Fibroblast of villous mesenchyme (primary cell): Measurements from ENCODE around the gene TIMP2. TPM values are rescaled to one million over a fixed set of nuclear protein-coding genes. Genes with fewer than 3 reads are reported as not detected.
"Not testable (repeated sequence)": the region's sequence is repeated elsewhere in the genome, so short reads cannot be mapped to it uniquely, and the experiment has no call there.

Experiments
- DNase-seq: peaks from one replicate; pipeline ENCODE4 v3.0.0-alpha.2; 2010; ENCODE audit warnings: low read depth
- H3K4me3 ChIP-seq: 2 replicates; pipeline ENCODE4 v1.5.1; 2011; ENCODE audit warnings: low read depth, mild to moderate bottlenecking, low read length
- CTCF ChIP-seq: IDR thresholded peaks from 2 replicates; pipeline ENCODE4 v1.5.1; 2012; ENCODE audit warnings: low read depth, mild to moderate bottlenecking, low read length; ENCODE audit not compliant: insufficient read depth
- total RNA-seq: library from RNA; depleted of rRNA; stranded (reverse); fragments of >200 nt; gene quantifications from 2 replicates; pipeline ENCODE4 v1.2.3, GENCODE V29; 2012

Gene TIMP2
- total RNA-seq, 1 donor, result 189 TPM

- no peak overlapping the region for H3K4me3 ChIP-seq
- TF ChIP-seq CTCF, result no peak
- no peak for DNase-seq
Measured at GRCh38 chr17:78893684-78894083, 31.5 kb downstream of the TIMP2 start.

- no peak for TF ChIP-seq CTCF
- no peak for DNase-seq
- H3K4me3 ChIP-seq, result no peak overlapping the region
Measured at GRCh38 chr17:78892936-78893379, 32.2 kb downstream of the TIMP2 start.

- TF ChIP-seq CTCF, result no peak
- H3K4me3 ChIP-seq, result no peak overlapping the region
- DNase-seq, result no peak
Measured at GRCh38 chr17:78892520-78892919, 32.7 kb downstream of the TIMP2 start.

GRCh38 chr17:78892062-78892456 lies 33.1 kb downstream of the TIMP2 start:
- H3K4me3 ChIP-seq, result no peak overlapping the region
- no peak for DNase-seq
- no peak for TF ChIP-seq CTCF

- H3K4me3 ChIP-seq, result no peak overlapping the region
- no peak for TF ChIP-seq CTCF
- DNase-seq, result no peak
Measured at GRCh38 chr17:78891406-78892061, 33.7 kb downstream of the TIMP2 start.

- peak; percentile 96 for DNase-seq
- no peak for TF ChIP-seq CTCF
- H3K4me3 ChIP-seq, result no peak overlapping the region
Measured at GRCh38 chr17:78890498-78890897, 34.7 kb downstream of the TIMP2 start.

GRCh38 chr17:78890096-78890495 lies 35.1 kb downstream of the TIMP2 start:
- not testable (repeated sequence) for H3K4me3 ChIP-seq, DNase-seq
